HepG2 (cell line): ENCODE data around the gene MYO18B.

ENCODE experiments used
- HBP1 ChIP-seq: IDR thresholded peaks from 2 replicates; pipeline ENCODE4 v1.6.1; 2016; ENCODE audit warnings: low read depth, control low read depth
- SNRNP70 ChIP-seq: fragments of 200-400 bp; formaldehyde crosslinking; IDR thresholded peaks from 2 replicates; pipeline ENCODE4 v1.6.1; 2017; ENCODE audit warnings: mild to moderate bottlenecking, low read depth, low read length, moderate library complexity

GRCh38 chr22:25697978-25698377 is 44.0 kb upstream of the MYO18B start:
- TF ChIP-seq HBP1 (CRISPR knock-in tag): no peak
- TF ChIP-seq SNRNP70: no peak
